BJ (cell line): ENCODE results near the gene TTBK1. TPM values are rescaled to one million over a fixed set of nuclear protein-coding genes. Genes with fewer than 3 reads are reported as not detected.

Experiments used
- CTCF ChIA-PET: fragments of 350-600 bp; formaldehyde crosslinking; extraction: SDS; loops from one replicate; lab custom pipeline; 2021; ENCODE audit warnings: antibody characterized with exemption, inconsistent platforms; lab: Yijun Ruan, JAX
- POLR2A ChIA-PET: fragments of 300-600 bp; sonication (Branson Sonifier 250); formaldehyde crosslinking; extraction: SDS; loops from one replicate; lab custom pipeline; 2021; ENCODE audit warnings: antibody characterized with exemption; lab: Charles Lee
- DNase-seq: peaks from one replicate; pipeline ENCODE4 v3.0.0-alpha.2; 2011; ENCODE audit warnings: low read depth
- H3K27me3 ChIP-seq: 2 replicates; pipeline ENCODE4 v1.6.0; 2011; ENCODE audit warnings: low read length; ENCODE audit not compliant: control insufficient read depth, insufficient read depth
- H3K36me3 ChIP-seq: 2 replicates; pipeline ENCODE4 v1.5.1; 2011; ENCODE audit warnings: low read length; ENCODE audit not compliant: control insufficient read depth, insufficient read depth
- H3K4me3 ChIP-seq: 2 replicates; pipeline ENCODE4 v1.5.1; 2011; ENCODE audit warnings: low read depth, mild to moderate bottlenecking, control low read depth, low read length
- polyA plus RNA-seq: library from polyadenylated mRNA; depleted of rRNA; stranded (reverse); fragments of >200 nt; gene quantifications from 2 replicates; pipeline ENCODE4 v1.2.3, GENCODE V29; 2011
- TF ChIP-seq, protein P1 (sequence below): IDR thresholded peaks from 2 replicates; pipeline ENCODE4 v1.5.1; 2011; ENCODE audit warnings: low read depth, mild to moderate bottlenecking, control low read depth, inconsistent platforms, low read length, moderate library complexity; ENCODE audit not compliant: insufficient read depth

TTBK1 gene
- polyA plus RNA-seq, 1 experiment: not detected

- H3K27me3 ChIP-seq: peaks cover 37% of the 10 kb centered on the region
- DNase-seq: no peak
- ChIA-PET POLR2A (no interaction called here), CTCF (interaction anchor here (1.0 to 1.4 kb wide), 3 partner anchors 8 to 220 kb away, joined by 3 to 7 read pairs (median 3); no protein-coding TSS in a partner anchor)
- H3K36me3 ChIP-seq: no peaks in the 10 kb centered on the region
- TF ChIP-seq, protein P1, sequence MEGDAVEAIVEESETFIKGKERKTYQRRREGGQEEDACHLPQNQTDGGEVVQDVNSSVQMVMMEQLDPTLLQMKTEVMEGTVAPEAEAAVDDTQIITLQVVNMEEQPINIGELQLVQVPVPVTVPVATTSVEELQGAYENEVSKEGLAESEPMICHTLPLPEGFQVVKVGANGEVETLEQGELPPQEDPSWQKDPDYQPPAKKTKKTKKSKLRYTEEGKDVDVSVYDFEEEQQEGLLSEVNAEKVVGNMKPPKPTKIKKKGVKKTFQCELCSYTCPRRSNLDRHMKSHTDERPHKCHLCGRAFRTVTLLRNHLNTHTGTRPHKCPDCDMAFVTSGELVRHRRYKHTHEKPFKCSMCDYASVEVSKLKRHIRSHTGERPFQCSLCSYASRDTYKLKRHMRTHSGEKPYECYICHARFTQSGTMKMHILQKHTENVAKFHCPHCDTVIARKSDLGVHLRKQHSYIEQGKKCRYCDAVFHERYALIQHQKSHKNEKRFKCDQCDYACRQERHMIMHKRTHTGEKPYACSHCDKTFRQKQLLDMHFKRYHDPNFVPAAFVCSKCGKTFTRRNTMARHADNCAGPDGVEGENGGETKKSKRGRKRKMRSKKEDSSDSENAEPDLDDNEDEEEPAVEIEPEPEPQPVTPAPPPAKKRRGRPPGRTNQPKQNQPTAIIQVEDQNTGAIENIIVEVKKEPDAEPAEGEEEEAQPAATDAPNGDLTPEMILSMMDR: no peak
- no peak overlapping the region for H3K4me3 ChIP-seq
Measured at GRCh38 chr6:43275801-43276576, 32.7 kb downstream of the TTBK1 start.

GRCh38 chr6:43276577-43277305 is 33.5 kb downstream of the TTBK1 start:
- no peak overlapping the region for H3K4me3 ChIP-seq
- peaks cover 37% of the 10 kb centered on the region for H3K27me3 ChIP-seq
- DNase-seq: no peak
- H3K36me3 ChIP-seq: no peaks in the 10 kb centered on the region
- CTCF ChIA-PET: interaction anchor here (1.4 kb wide), 2 partner anchors 8 to 13 kb away, joined by 3 to 7 read pairs; no protein-coding TSS in a partner anchor
- POLR2A ChIA-PET: no interaction called here
- TF ChIP-seq, protein P1: no peak

DNA sequence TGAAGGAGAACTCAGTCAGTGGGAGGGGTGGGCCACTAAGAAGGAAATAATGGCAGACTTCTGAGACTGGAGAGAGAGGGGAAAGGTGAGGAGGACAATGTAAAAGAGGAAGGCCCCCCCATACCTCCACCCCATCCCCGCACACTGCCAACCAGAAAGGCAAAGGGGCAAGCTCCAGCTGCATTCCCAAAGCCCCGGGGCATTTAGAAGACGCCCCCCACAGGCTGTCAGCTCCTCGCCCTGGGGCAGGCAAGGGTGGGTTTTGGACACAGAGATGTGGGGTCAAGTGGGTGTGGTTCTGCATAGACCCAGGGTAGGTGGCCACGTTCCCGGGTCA is 34.0 kb downstream of the TTBK1 start:
- TF ChIP-seq, protein P1: no peak
- Histone ChIP-seq H3K36me3 (no peaks in the 10 kb centered on the region), H3K27me3 (peaks cover 37% of the 10 kb centered on the region), H3K4me3 (no peak overlapping the region)
- ChIA-PET CTCF (interaction anchor here (1.4 kb wide), 2 partner anchors 9 to 14 kb away, joined by 3 to 7 read pairs; no protein-coding TSS in a partner anchor), POLR2A (no interaction called here)
- no peak for DNase-seq

- POLR2A ChIA-PET: no interaction called here
- no peak for DNase-seq
- Histone ChIP-seq H3K27me3 (peaks cover 35% of the 10 kb centered on the region), H3K36me3 (no peaks in the 10 kb centered on the region), H3K4me3 (no peak overlapping the region)
- CTCF ChIA-PET: interaction anchor here (0.6 to 1.4 kb wide), 3 partner anchors 14 to 93 kb away, joined by 3 to 7 read pairs (median 3); no protein-coding TSS in a partner anchor
- TF ChIP-seq, protein P1: no peak
Measured at GRCh38 chr6:43277643-43278523, 34.6 kb downstream of the TTBK1 start.
